Measurements from ENCODE around the gene PCDHGB7.
"Not testable (repeated sequence)": the region's sequence is repeated elsewhere in the genome, so short reads cannot be mapped to it uniquely, and the experiment has no call there.

Gene PCDHGB7

DNA sequence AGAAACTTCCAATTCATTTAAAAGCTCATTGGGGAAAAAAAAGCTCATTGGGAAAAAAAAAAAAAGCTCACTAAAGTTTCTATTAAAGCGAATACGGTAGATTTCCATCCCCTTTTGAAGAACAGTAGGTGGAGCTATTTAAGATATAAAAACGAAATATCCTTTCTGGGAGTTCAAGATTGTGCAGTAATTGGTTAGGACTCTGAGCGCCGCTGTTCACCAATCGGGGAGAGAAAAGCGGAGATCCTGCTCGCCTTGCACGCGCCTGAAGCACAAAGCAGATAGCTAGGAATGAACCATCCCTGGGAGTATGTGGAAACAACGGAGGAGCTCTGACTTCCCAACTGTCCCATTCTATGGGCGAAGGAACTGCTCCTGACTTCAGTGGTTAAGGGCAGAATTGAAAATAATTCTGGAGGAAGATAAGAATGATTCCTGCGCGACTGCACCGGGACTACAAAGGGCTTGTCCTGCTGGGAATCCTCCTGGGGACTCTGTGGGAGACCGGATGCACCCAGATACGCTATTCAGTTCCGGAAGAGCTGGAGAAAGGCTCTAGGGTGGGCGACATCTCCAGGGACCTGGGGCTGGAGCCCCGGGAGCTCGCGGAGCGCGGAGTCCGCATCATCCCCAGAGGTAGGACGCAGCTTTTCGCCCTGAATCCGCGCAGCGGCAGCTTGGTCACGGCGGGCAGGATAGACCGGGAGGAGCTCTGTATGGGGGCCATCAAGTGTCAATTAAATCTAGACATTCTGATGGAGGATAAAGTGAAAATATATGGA is 13.0 kb downstream of the PCDHGB7 start, which contains the start of gene PCDHGA12:
Gene PCDHGA12 (plus strand): TSS at position 176 of the 782 bp plus-strand sequence. CDS start 253 bp downstream, at position 429.
- no peak for DNase-seq

DNA sequence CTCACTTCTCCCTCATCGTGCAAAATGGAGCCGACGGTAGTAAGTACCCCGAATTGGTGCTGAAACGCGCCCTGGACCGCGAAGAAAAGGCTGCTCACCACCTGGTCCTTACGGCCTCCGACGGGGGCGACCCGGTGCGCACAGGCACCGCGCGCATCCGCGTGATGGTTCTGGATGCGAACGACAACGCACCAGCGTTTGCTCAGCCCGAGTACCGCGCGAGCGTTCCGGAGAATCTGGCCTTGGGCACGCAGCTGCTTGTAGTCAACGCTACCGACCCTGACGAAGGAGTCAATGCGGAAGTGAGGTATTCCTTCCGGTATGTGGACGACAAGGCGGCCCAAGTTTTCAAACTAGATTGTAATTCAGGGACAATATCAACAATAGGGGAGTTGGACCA is 13.8 kb downstream of the PCDHGB7 start:
- DNase-seq, result no peak

DNA sequence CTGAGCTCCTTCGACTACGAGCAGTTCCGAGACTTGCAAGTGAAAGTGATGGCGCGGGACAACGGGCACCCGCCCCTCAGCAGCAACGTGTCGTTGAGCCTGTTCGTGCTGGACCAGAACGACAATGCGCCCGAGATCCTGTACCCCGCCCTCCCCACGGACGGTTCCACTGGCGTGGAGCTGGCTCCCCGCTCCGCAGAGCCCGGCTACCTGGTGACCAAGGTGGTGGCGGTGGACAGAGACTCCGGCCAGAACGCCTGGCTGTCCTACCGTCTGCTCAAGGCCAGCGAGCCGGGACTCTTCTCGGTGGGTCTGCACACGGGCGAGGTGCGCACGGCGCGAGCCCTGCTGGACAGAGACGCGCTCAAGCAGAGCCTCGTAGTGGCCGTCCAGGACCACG is 14.8 kb downstream of the PCDHGB7 start:
- DNase-seq, result not testable (repeated sequence)

DNA sequence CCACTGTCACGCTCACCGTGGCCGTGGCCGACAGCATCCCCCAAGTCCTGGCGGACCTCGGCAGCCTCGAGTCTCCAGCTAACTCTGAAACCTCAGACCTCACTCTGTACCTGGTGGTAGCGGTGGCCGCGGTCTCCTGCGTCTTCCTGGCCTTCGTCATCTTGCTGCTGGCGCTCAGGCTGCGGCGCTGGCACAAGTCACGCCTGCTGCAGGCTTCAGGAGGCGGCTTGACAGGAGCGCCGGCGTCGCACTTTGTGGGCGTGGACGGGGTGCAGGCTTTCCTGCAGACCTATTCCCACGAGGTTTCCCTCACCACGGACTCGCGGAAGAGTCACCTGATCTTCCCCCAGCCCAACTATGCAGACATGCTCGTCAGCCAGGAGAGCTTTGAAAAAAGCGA is 15.2 kb downstream of the PCDHGB7 start:
- not testable (repeated sequence) for DNase-seq

DNA sequence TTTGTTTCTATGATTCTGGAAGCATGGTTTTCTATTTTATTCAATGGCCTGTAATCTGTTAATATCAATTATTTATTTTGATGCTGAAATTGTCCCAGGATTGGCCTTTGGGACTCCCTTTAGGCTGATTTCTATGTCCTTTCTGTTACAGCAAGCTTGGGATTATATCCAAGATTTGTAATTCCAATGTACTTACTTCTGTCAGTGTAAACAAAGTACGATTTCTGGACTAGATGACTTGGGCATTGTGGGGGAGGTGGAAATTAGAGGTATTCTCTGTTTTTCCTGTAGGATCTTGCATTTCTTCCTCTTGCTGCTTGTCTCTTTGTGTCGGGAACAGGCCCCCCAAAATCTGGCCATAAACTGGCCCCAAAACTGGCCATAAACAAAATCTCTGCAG is 16.5 kb downstream of the PCDHGB7 start:
- no peak for DNase-seq

DNA sequence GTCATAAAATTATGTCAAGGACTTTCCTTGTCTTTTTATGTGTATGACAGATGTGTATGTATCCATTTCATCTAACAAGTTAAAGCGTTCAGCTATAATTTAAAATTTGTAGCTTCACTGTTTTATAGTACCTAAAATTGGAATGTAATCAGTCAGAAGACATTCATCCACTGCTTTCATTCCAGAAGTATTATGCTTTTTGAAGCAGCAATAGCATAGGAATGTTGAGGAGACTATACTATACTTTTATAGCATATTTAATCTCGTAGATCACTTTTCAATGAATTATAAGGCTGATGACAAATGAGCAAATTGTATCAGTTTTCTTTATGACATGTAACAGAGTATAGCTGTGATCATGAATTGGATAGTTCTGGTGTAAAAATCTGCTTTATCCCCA is 19.7 kb downstream of the PCDHGB7 start:
- no peak for DNase-seq

DNA sequence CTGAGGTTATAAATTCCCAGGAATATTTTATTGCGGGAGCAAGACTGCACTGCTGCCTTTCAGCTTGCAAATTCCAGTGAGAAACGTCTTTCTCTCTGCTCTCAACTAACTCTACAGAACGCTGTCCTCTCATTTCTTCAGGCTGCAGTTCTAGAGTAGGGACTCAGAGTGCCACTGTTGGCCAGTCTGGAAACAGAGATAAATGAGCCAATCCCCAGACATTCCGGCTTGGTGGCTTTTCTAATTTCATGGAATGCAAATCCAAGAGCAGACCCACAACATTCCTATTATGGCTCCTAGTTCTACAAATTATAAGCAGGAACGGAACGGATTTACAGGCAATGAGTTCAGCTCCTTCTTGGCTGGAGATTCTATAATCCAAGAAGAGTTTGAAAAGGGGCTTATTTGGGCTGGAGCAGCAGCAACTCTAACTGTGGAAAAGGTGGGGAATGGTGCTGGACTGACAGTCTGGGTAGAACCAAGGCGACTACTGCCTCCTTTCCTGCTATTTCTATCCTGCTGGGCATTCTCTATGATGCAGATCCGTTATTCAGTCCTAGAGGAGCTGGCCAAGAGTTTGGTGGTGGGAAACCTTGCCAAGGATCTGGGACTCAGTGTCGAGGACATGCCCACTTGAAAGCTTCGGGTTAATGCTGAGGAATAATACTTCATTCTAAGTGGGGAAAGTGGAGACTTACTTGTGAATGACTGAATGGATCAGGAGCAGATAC is 22.1 kb downstream of the PCDHGB7 start:
- no peak for DNase-seq

DNA sequence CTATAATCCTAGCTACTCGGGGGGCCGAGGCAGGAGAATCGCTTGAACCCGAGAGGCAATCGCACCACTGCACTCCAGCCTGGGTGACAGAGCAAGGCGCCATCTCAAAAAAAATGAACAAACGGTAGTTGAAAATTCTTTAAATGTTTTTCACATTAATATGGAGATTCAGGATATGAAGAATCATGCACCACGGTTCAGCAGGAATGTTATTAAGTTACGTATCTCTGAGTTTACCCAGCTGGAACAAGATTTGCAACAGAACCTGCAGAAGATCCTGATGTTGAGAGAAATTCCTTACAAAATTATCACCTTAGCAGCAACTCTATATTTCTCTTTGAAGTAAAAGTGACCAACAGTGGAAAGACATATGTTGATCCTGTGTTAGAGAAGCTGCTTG is 22.9 kb downstream of the PCDHGB7 start:
- no peak for DNase-seq

DNA sequence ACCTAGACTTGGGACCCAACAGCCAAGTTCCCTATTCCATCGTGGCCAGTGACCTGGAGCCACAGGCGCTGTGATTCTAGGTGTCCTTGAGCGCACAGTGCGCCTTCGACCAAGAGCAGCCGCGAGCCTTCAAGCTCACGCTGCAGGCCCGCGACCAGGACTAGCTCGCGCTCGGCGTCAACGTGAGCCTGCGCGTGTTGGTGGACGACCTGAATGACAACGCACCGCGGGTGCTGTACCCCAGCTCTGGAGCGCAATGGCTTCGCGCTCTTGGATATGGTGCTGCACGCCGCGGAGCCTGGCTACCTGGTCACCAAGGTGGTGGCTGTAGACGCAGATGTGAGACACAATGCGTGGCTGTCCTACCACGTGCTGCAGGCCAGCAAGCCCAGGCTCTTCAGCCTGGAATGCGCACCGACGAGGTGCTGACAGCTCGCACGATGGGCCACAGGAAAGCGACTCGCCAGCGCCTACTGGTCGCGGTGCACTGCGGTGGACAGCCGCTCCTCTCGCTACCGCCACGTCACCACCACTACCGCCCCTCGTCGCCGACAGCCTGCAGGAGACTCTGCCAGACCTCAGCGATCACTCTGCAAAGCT is 24.2 kb downstream of the PCDHGB7 start:
- DNase-seq, result no peak

DNA sequence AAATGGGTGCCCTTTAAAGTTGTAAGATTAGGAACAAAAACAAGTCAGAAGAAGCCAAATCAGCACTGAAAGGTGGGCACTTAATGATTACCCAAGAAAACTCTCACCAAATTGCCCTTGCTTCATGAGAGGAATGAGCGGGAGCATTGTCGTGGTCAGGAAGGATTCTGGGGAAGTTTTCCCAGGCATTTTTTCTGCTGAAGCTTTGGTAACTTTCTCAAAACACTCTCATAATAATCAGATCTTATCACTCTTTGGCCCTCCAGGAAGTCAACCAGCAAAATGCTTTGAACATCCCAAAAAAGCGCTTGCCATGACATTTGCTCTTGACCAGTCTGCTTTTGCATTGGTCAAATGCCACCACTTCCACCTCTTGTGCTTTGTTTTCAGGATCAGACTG is 47.9 kb downstream of the PCDHGB7 start:
- DNase-seq, result no peak
